Measurements from ENCODE around the gene NOX5.

DNA sequence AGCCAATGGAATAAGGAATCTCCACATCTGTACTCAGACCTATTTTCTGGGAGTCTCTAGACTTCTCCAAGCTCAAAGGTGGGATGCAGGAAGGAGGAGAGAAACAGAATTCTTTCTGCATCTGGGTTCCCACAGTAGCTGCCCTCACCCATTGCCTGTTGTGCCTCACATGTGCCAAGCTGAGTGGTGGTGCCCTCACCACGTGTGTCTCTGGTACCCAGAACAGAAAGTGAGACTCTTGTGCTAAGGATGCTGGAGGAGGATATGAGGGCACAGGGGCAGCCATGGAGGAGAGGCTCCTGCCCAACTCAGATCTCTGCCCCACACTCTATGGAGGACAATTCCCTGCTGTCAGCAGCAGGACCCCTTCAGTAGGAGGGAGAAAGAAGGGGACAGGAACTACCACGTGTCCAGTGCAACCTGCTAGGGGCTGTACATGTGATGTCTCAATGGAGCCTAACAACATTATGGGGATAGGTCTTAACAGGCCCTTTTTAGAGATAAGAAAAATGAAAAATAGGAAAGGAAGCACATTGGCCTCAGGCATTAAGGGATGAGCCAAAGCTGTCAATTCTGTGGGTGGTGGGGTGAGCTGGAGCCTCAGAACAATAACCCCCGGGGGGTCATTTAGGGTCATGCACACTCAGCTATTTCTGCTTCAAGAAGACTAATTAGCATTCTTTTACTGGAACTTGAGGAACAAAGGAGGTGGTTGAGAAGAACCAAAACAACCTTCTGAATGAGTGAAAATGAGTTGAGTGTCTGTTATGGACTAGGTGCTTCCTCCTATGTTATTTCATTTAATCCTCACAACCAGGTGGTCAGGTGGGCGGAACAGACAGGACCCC, 16.3 kb upstream of the NOX5 start:
- TF ChIP-seq EZH2 (IDR thresholded peaks at IDR 0.05; ENCODE audit: insufficient read depth, poor library complexity, severe bottlenecking): no peak
- no peak for TF ChIP-seq EZH2phosphoT487 (IDR thresholded peaks at IDR 0.05; ENCODE audit: insufficient read depth, low read depth)

Measured in GM23248 (cell line).